NCI-H1694 (cell line): ENCODE results near the gene ARHGAP42.
"Not testable (repeated sequence)": the region's sequence is repeated elsewhere in the genome, so short reads cannot be mapped to it uniquely, and the experiment has no call there.

Source experiments
- DNase-seq: peaks from one replicate; lab custom pipeline; 2025; lab: John Stamatoyannopoulos, UW

Gene ARHGAP42

DNA sequence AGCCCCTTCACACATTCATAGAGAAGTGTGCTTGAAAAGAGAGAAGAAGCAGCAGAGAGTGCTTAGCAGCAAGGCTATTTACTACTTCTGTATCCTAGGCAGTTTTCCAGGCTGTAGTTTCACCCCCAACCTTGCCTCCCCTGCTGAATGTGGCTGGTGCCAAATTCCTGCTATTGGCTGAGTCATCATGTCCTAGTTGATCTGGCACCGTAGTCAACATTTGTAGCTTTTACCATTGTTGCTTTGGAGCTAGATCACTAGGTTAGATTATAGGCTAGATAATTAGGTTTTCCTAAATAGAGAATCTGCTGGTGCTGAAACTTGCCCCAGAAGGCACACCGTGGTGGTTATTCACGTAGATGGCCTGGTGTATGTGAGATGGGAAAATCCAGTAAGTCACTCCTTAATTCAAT is 32.7 kb downstream of the ARHGAP42 start:
- DNase-seq, result no peak

DNA sequence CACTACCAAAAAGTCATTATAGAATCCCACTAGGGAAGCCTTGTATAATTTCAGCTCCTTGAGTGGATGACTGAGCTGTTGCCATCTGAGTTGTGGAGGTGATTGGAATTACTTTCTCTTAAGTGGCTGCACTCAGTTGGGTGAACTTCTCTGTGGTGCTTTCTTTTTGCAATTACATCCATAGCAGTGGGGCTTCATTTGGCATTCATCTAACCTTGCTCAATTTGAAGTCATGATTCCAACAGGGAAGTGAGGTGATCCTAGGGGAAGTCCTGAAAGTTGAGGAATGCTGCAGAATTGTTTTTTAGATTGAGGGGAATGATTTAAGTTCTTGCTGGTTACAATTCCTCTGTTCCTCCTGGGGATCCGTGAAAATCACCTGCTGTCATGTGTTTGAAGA is 39.6 kb downstream of the ARHGAP42 start:
- no peak for DNase-seq

DNA sequence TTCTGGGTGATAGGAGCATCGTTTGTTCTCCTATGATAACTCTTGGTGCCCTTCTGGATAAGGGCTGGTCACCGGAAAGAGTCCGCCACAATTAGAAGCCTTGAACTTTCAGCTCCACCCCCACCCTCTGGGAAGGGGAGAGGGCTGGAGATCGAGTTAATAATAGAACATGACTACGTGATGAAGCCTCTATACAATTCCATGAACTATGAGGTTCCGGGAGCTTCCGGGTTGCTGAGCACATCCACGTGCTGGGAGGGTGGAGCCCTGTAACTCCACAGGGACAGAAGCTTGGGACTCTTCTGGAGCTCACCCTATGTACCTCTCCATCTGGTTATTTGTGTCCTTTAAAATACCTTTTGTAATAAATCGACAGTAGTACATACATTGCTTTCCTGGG is 40.3 kb downstream of the ARHGAP42 start:
- DNase-seq, result no peak

DNA sequence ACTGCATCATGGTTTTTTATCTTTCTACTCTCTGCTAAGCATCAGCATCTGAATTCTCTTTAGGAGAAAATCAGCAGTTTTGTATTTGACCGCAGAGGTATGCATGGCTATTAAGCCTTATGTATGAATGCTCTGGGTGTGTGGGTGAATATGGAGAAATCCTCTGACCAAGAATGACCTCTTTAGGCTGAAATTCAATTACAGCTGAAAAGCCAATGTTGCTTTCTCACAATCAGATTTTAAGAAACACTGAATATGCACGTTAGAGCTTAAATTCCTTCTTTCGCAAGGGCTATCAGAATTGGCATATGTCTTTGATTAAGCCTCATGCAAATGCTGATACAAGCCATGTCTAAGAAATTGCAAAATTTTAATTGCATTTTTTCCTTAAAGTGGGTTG is 43.2 kb downstream of the ARHGAP42 start:
- no peak for DNase-seq

DNA sequence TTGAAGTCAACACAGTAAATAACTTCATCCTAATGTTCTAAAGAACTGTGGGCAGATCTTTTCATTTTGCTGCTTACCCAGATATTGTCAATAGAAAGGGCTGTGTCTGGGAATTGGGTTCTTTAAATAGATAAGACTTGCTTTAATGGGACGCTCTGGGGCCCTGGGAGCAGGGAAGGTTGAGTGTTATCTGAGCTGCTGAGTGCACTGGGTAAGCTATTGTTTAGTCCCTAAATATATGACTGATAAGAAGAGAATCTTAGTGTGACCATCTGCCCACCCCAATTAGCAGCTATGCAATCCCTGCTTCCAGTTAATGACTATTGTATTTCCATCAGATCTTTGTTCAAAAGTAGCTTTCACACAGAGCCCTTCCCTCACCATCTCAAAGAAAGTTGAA is 44.4 kb downstream of the ARHGAP42 start:
- DNase-seq, result no peak

DNA sequence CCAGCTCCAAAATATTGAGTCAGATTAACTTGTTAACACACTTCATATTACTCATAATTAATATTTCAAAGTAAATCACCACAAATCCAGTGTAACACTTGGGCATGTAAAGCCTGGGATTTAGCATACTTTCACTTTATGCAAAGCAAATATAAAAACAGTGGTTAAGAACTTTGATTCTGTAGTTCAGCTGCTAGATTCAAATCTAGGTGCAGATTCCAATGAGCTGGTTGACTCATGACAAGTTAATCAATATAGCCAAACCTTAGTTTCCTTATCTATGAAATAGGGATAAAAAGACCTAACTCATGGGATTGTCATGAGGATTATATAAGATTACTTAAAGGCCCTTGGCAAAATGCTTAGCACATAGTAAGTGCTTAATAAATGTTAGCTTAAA is 45.9 kb downstream of the ARHGAP42 start:
- DNase-seq, result no peak

DNA sequence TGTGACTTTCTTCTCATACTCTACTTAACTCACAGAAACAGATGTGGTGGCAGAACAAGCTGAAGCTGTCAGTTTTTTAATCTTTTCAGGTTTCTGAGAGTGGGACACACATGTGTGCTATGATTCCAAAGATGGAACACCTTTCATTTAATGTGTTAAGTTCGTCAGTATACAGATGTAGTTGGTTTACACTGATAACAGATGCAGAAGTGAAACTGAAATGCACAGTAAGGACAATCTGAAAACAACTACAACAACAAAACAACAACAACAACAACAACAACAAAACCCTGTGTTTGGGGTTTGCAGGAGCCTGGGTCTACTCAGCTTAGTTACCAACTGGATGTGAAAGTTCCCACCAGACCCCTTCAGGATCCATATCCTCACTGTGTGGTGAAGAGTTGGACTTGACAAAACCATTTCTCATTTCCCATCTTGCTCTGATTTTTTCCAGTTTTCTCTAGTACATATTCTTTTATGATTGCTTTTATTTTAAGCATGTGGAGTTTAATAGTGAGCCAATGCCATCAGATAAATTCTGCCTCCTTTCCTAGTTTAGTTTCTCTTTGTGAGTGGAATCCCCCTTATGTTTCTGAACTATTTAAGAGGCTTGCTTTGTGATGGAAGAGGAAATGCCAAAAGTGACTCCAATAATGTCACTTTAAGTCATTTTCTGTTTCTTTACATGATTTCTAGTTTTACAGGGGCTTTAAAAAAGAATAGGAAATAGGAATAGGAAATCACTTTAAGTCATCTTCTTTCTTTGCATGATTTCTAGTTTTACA is 47.8 kb downstream of the ARHGAP42 start:
- DNase-seq, result no peak

DNA sequence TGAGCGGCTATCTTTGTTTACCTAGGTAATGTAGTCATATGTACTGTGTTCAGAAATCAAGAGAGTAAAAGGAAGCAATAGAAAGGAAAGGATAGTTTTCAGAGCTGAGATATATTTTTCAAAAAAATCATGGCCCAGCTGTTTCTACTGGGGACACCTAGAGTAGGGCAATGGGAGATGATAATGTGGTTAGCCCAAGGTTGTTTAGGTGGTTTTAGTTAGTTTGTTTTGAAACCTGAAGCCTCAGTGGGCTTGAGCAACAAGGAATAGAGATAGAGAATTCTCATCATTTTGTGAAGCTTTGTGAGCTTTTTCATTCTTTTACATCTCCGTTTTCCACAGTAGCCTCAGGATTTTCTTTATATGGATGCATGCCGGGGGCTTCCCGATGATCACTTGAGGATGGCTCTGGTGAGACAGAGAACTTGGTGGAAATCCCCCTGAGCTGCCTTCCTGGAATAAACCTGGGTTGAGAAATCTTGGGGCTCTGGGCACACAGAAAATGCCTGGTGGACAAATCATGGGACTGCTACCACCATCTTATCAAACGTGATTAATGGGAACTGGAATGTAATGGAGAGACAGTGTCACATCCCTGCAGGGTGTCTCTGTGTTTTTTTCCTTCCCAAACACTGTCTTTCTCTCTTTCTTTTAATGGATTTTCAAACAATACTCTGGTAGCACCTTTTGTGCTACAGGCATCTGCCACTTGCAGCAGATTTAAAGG is 49.0 kb downstream of the ARHGAP42 start:
- DNase-seq, result no peak

DNA sequence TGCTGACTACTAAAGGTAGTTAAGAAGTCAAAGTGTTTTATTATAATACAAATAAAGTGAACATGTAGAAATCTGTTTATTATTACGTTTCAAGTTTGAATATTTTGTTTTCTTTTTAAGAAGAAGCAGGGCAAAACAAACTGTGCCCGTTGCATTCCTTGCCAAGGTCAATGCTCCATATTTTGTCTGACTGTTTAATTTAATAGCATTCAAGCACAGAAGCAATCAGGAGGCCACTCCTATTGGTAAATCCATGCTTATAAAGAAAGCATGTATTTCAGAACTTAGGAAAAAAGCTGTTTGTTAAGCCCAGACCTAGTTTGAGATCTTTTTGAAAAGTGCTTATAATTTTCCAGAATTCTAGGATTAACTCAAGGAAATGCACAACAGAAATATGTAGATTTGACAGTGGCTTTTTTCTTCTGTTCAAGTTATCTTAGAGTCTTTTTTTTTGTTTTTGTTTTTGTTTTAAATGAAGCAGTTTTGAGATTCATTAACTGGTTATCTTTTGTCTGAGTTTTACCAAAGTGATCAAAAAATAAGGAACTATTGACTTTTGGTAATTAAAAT is 51.7 kb downstream of the ARHGAP42 start:
- no peak for DNase-seq

DNA sequence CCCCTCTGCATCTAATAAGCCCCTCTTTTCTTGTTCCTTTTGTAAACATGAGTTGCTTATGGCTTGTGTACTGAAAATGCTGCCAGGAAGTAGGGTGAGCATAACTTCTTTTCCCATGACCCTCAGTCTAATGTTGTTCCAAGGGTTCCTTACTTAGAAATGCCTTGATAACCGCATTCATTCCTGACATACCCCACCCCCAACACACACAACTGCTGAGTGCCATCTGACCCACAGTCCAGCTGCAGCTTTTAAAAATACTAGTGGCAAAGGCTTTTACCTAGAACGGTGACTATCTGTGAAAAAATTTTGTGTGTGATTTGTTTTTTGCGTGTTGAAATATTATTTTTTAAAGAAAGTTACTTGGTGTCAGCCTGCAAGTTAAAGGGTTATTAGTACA is 52.6 kb downstream of the ARHGAP42 start:
- no peak for DNase-seq

DNA sequence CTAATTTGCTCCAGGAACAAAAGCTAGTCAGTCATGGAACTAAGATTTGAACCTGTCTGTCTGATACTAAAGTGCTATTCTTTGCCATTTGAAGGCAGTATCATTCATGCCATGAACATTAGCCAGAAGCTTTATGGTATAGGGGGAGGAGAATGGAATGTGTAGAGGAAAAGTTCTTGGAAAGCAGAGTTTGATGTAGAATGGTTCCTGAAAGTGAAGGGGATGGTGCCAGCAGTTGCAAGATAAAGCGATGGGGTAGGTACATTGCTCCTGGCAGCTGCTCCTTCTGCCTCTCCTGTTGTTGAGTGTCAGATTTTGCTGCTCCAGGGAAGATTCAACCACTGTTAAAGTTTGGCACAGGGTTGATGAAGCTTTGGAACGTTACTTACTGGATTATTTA is 53.4 kb downstream of the ARHGAP42 start:
- no peak for DNase-seq

DNA sequence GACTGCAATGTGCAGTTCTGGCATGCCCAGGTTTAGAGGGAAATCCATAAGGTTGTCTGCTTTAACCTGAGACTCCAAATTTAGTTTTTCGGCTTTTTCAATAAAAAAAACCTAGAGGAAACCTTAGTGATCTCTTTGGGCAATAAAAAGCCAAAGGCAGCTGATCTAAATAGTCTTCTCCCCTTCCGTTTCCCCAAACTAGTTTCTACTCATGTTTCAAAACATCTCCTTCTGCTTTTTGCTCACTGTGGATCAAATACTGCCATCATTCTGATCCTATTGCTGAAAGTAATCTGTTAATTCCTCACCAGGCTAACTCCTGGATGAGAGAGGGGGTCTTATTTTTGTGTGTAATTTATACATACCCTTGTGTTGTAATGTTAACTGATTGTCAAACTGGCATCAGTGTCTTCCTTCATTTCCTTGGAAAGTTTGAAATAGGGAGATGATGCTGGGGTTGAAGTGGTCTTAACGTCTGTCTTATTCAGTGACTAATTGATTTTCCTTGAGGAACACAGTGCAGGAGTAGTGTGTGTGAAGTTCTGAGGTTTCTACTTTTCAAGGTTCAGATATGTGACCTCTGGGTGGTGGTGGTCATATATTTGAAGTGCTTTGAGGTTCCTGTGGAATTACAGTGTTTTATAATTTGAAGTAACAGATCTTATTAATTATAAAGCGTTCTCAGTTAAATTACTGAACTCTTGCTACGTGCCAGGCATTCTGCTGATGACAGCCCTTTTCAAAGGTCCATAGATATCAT is 55.0 kb downstream of the ARHGAP42 start:
- no peak for DNase-seq

DNA sequence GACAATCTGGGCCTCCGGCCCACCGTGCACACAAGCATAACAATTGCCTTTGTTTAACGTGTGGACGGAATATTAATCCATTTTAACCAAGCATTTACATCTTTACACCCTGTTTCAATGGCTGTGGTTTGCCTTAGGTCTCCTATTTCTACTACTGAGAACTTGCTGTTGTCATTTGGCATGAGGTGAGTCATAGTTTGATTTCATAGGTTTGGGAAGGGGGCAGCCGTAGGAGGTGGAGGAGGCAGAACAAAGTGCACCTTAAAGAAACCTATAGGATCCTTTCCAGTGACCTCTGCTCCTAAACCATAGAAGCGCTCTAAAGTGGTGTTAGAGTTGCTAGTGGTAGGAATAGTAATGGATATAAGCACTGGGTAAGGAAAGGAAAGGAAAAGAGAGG is 59.4 kb downstream of the ARHGAP42 start:
- no peak for DNase-seq

DNA sequence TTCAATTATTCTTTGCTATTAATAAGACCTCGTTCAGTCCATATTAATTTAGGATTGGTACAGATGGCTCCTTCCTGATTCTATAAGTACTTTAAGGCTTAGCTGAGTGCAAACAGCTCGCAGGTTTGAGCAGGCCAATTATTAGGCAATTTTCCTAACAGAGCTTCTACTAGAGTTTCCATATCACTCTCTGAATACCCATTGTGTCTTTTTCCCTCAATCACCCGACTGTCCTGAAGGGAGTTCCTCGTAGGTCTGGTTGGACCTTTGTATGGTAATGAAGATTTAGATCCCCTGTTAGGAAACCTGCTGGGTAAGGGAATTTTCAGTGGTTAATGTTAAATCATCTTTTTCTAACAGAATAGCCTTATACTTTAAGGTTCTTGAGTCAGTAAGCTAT is 61.1 kb downstream of the ARHGAP42 start:
- no peak for DNase-seq

DNA sequence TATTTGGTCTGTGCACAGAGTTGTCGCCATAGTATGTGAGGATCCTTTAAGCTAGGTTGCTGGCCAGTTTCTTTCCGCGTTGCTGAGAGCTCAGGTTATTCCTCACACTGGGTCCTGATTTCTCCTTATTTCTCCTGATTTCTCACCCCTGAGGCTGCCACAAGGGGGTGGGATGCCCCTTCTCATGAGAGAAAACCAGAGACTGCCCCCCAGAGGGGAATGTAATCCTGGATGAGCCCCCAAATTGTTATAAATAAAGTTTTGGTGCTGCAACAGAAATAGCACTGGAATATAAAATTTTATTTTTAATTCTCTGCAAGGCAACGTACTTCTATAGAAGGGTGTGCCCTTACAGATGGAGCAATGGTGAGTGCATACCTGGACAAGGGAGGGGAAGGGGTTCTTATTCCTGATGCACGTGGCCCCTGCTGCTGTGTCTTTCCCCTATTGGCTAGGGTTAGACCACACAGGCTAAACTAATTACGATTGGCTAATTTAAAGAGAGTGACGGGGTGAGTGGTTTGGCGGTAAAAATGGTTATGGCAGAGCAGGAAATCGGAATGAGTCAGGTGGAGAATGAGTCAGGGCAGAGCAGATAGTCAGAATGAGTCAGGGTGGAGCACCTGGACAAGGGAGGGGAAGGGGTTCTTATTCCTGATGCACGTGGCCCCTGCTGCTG is 62.9 kb downstream of the ARHGAP42 start:
- not testable (repeated sequence) for DNase-seq

DNA sequence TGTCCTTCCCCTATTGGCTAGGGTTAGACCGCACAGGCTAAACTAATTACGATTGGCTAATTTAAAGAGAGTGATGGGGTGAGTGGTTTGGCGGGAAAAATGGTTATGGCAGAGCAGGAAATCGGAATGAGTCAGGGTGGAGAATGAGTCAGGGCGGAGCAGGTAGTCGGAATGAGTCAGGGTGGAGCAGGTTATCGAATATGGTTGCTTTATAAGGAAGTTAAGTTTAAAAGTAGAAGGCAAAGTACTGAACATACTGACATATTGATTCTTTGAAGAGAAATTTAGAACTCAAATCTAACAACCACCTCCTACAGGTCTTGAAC is 63.4 kb downstream of the ARHGAP42 start:
- DNase-seq, result not testable (repeated sequence)

DNA sequence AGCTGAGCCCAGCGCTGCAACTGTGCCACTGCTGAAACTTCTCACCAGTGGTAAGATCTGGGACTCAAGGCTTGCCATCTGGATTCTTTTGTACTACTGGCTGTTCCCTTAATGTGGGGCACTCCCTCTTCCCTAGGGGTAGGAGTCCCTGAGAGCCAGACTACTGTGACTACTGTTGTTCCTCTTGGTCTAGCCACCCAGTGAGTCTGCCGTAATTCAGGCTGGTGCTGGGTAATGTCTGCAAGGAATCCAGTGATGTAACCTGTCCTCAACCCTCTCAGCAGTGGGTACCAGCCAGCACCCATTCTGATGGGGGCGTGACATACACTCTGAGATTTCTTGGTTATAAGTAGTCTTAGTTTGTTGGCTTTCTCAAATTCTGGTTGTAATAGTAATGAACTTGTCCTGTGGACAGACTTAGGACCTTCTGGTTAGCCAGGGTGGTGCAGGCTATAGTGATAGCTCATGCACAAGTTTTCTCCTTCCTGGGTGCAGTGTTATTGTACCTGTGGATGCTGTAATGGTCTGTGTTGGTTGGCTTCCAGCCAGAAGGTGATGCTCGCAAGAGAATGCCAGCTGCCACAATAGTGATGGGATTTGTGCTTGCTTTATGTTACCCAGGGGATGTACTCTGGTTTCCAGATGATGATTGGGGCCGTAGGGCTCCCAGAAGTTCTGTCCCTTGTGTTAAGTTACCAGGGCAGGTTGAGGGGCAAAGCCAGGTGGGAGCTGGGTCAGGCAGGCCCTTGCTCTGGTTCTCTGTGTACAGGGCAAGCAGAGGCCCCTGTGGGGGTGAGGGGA is 65.5 kb downstream of the ARHGAP42 start:
- DNase-seq, result no peak

DNA sequence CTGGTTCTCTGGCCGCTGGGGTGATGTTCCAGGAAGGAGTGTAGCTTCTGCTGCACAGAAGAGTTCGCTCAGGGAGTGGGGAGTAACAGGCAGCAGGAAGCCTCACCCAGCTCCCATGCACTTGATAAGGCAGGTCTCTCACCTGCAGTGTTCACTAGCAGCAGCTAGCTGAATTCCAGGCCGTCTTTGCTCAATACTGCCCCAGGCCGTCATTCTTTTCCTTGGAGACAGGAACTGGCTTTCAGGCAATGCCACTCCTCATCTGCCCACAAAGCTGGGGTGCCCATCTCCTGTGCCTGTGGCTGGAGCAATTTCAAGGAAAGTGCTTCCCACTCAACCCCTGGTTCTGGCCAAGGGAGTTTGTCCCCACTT is 66.1 kb downstream of the ARHGAP42 start:
- no peak for DNase-seq

DNA sequence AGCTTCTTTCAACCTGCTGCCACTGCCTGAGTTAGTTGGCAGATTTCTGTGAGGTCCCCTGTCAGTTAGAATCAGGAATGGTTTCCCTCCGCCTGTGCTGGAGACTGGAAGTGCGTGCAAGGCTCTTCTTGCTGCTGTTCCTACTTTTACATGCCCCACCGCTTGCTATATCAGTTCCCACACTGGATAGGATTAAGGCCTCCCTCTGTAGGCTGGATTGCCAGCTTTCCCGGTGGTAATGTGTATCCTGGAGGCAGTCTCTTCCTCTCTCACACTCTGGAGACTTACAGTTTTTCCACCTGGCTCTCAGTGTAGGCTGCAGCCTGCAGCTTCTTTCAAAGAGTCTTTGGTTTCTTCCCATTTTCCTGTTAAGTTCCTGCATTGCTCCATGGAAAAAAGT is 66.5 kb downstream of the ARHGAP42 start:
- DNase-seq, result no peak

DNA sequence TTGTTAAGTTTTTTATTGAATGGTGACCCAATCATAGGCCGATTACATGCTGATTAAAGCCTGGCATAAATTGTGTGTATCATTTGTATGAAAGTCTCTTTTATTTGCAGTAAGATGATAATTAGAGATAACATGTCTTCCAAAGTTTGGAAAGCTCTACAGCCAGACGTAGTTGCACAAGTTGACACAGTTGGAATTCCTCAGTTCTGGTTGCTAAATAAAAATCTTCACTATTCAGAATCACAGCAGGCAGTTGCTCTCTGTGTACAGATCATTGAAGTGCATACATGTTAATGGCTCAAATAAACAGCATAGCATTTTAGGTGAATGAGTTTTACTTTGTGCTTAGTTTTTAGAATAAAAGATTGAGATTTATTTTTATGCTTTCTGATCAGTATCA is 69.5 kb downstream of the ARHGAP42 start:
- DNase-seq, result no peak

DNA sequence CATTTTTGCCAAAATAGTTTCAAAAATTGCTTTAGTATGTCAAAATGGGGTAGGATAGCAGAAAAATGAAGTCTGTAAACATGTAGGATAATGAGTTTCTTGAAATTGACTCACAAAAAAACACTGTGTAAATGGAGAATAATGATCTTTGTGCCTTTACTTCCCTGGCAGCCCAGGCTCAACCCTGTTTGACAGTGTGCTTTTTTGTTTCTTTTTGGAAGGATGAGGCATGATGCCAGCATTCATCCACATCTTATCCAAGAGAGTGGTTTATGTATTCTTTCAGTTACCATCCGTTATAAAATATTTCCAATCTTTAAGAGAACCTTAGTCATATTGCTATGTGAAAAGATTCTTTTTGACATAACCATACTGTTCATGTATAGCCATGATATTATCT is 70.6 kb downstream of the ARHGAP42 start:
- DNase-seq, result no peak
